H9 (cell line): ENCODE results near the gene ZNF14. TPM values are rescaled to one million over a fixed set of nuclear protein-coding genes. Genes with fewer than 3 reads are reported as not detected.
"Not testable (repeated sequence)": the region's sequence is repeated elsewhere in the genome, so short reads cannot be mapped to it uniquely, and the experiment has no call there.

Experiments
- DNase-seq: peaks from one replicate; pipeline ENCODE4 v3.0.0-alpha.2; 2017
- H2AFZ ChIP-seq: one replicate; pipeline ENCODE4 v1.6.1; 2013; ENCODE audit warnings: mild to moderate bottlenecking, low read length, control low read depth, moderate library complexity
- H2AK5ac ChIP-seq: 2 replicates; pipeline ENCODE4 v1.6.1; 2013; ENCODE audit warnings: low read length, control low read depth, mixed read lengths; ENCODE audit not compliant: insufficient read length
- H2BK120ac ChIP-seq: one replicate; pipeline ENCODE4 v1.6.1; 2013; ENCODE audit warnings: low read depth, mild to moderate bottlenecking, low read length, control low read depth, inconsistent platforms; ENCODE audit not compliant: poor library complexity, severe bottlenecking
- H2BK12ac ChIP-seq: 2 replicates; pipeline ENCODE4 v1.6.1; 2013; ENCODE audit warnings: low read length, control low read depth, mixed read lengths, low read depth; ENCODE audit not compliant: insufficient read length
- H2BK15ac ChIP-seq: 2 replicates; pipeline ENCODE4 v1.6.1; 2013; ENCODE audit warnings: low read depth, low read length, control low read depth
- H2BK20ac ChIP-seq: one replicate; pipeline ENCODE4 v1.6.1; 2013; ENCODE audit warnings: low read depth, mild to moderate bottlenecking, low read length, control low read depth, inconsistent platforms; ENCODE audit not compliant: poor library complexity, severe bottlenecking
- H2BK5ac ChIP-seq: 2 replicates; pipeline ENCODE4 v1.6.1; 2013; ENCODE audit warnings: low read length, control low read depth, mixed read lengths; ENCODE audit not compliant: insufficient read length
- H3K14ac ChIP-seq: 2 replicates; pipeline ENCODE4 v1.6.1; 2013; ENCODE audit warnings: low read length, control low read depth; ENCODE audit not compliant: insufficient read depth
- H3K18ac ChIP-seq: 2 replicates; pipeline ENCODE4 v1.6.1; 2013; ENCODE audit warnings: low read depth, mild to moderate bottlenecking, mixed read lengths, low read length, control low read depth; ENCODE audit not compliant: insufficient read length
- H3K23ac ChIP-seq: 2 replicates; pipeline ENCODE4 v1.6.1; 2013; ENCODE audit warnings: low read length, control low read depth, mixed read lengths, low read depth; ENCODE audit not compliant: insufficient read length
- H3K23me2 ChIP-seq: 2 replicates; pipeline ENCODE4 v1.6.1; 2013; ENCODE audit warnings: low read depth, mild to moderate bottlenecking, mixed read lengths, low read length, control low read depth; ENCODE audit not compliant: insufficient read length, poor library complexity, severe bottlenecking
- H3K27ac ChIP-seq: 2 replicates; pipeline ENCODE4 v1.5.1; 2013; ENCODE audit warnings: low read length, control low read depth, mixed read lengths, low read depth; ENCODE audit not compliant: insufficient read length
- H3K27me3 ChIP-seq: 2 replicates; pipeline ENCODE4 v1.6.1; 2013; ENCODE audit warnings: low read length, control low read depth, inconsistent platforms; ENCODE audit not compliant: insufficient read depth
- H3K4ac ChIP-seq: 2 replicates; pipeline ENCODE4 v1.6.1; 2013; ENCODE audit warnings: low read depth, mild to moderate bottlenecking, control low read depth, inconsistent platforms, low read length, moderate library complexity
- H3K4me1 ChIP-seq: 2 replicates; pipeline ENCODE4 v1.6.1; 2013; ENCODE audit warnings: low read length, control low read depth, inconsistent platforms; ENCODE audit not compliant: insufficient read depth
- H3K4me2 ChIP-seq: 2 replicates; pipeline ENCODE4 v1.6.1; 2013; ENCODE audit warnings: low read length, control low read depth, mixed read lengths; ENCODE audit not compliant: insufficient read length, insufficient read depth
- H3K56ac ChIP-seq: 2 replicates; pipeline ENCODE4 v1.6.1; 2013; ENCODE audit warnings: low read depth, mild to moderate bottlenecking, mixed read lengths, low read length, control low read depth; ENCODE audit not compliant: insufficient read length
- H3K79me1 ChIP-seq: 2 replicates; pipeline ENCODE4 v1.6.1; 2013; ENCODE audit warnings: low read depth, mild to moderate bottlenecking, moderate library complexity, low read length, control low read depth, inconsistent platforms; ENCODE audit not compliant: insufficient read depth, poor library complexity, severe bottlenecking
- H3K79me2 ChIP-seq: 2 replicates; pipeline ENCODE4 v1.6.1; 2013; ENCODE audit warnings: low read length, control low read depth, inconsistent platforms; ENCODE audit not compliant: insufficient read depth
- H3K9ac ChIP-seq: 2 replicates; pipeline ENCODE4 v1.6.1; 2013; ENCODE audit warnings: low read length, control low read depth, mixed read lengths; ENCODE audit not compliant: insufficient read length; ENCODE audit errors: extremely low read depth
- H3K9me3 ChIP-seq: one replicate; pipeline ENCODE4 v1.6.1; 2013; ENCODE audit warnings: low read depth, low read length, inconsistent platforms; ENCODE audit not compliant: control insufficient read depth
- H3T11ph ChIP-seq: one replicate; pipeline ENCODE4 v1.6.1; 2013; ENCODE audit warnings: mild to moderate bottlenecking, low read length, control low read depth, inconsistent platforms
- H4K20me1 ChIP-seq: one replicate; pipeline ENCODE4 v1.6.1; 2013; ENCODE audit not compliant: control insufficient read depth, insufficient read length, insufficient read depth
- H4K5ac ChIP-seq: 2 replicates; pipeline ENCODE4 v1.6.1; 2013; ENCODE audit warnings: low read depth, mild to moderate bottlenecking, mixed read lengths, low read length, control low read depth; ENCODE audit not compliant: insufficient read length
- H4K8ac ChIP-seq: replicated peaks from 2 replicates; pipeline ENCODE4 v1.6.1; 2013; ENCODE audit warnings: low read length, control low read depth, mixed read lengths, low read depth; ENCODE audit not compliant: insufficient read length
- H4K91ac ChIP-seq: 2 replicates; pipeline ENCODE4 v1.6.1; 2013; ENCODE audit warnings: low read depth, mild to moderate bottlenecking, moderate library complexity, mixed read lengths, low read length, control low read depth; ENCODE audit not compliant: insufficient read length
- H3K27ac Mint-ChIP-seq, 3 experiments: 2 replicates in 2 of 3; 3 replicates in 1 of 3; pipeline ENCODE4 v1.8.0; 2020 to 2021; ENCODE audit warnings: mixed read lengths in 3 of 3, mild to moderate bottlenecking in 1 of 3, moderate library complexity in 1 of 3
- H3K27me3 Mint-ChIP-seq: 2 replicates; pipeline ENCODE4 v1.8.0; 2021; ENCODE audit warnings: low read depth, mild to moderate bottlenecking, moderate library complexity, mixed read lengths
- H3K36me3 Mint-ChIP-seq, 3 experiments: 2 replicates in 2 of 3; 3 replicates in 1 of 3; pipeline ENCODE4 v1.8.0; 2020 to 2021; ENCODE audit warnings: low read depth in 3 of 3, mixed read lengths in 3 of 3; ENCODE audit not compliant: insufficient read depth in 1 of 3
- H3K4me1 Mint-ChIP-seq, 2 experiments: 2 replicates each; pipeline ENCODE4 v1.8.0; 2020; ENCODE audit warnings: mixed read lengths in 2 of 2
- H3K4me3 Mint-ChIP-seq, 2 experiments: 2 replicates in 1 of 2; 3 replicates in 1 of 2; pipeline ENCODE4 v1.8.0; 2020 to 2021; ENCODE audit warnings: mild to moderate bottlenecking in 2 of 2, mixed read lengths in 2 of 2, moderate library complexity in 1 of 2
- H3K9me3 Mint-ChIP-seq, 2 experiments: 2 replicates in 1 of 2; 3 replicates in 1 of 2; pipeline ENCODE4 v1.8.0; 2020; ENCODE audit warnings: mild to moderate bottlenecking in 2 of 2, mixed read lengths in 2 of 2, moderate library complexity in 1 of 2
- WGBS: extraction: QIAGEN DNeasy Blood & Tissue Kit; methylation state at CpG from one replicate; pipeline ENCODE4 v1.1.7; 2013; ENCODE audit warnings: missing lambda C conversion rate, low lambda C conversion rate, mixed read lengths; ENCODE audit not compliant: insufficient read length; ENCODE audit errors: extremely low coverage; 5-methylcytosine and 5-hydroxymethylcytosine counted together
- total RNA-seq: library from RNA; stranded (reverse); gene quantifications from 2 replicates; pipeline ENCODE4 v1.2.1, GENCODE V29; 2021

The ZNF14 gene
- total RNA-seq, 1 experiment from 2014 or later = 8.3 TPM

DNA sequence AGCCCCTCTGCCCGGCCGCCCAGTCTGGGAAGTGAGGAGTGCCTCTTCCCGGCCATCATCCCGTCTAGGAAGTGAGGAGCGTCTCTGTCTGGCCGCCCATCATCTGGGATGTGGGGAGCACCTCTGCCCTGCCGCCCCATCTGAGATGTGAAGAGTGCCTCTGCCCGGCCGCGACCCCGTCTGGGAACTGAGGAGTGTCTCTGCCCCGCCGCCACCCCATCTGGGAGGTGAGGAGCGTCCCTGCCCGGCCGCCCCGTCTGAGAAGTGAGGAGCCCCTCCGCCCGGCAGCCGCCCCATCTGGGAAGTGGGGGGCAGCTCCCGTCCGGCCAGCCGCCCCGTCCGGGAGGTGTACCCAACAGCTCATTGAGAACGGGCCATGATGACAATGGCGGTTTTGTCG is 37.1 kb upstream of the ZNF14 start:
- not testable (repeated sequence) for H3K23ac ChIP-seq, H2BK12ac ChIP-seq, H3K9me3 ChIP-seq, H3K9ac ChIP-seq, H3K36me3 Mint-ChIP-seq, H4K8ac ChIP-seq, H4K91ac ChIP-seq, H3K79me2 ChIP-seq, H3K27me3 ChIP-seq, H3K14ac ChIP-seq, H2BK20ac ChIP-seq, H2BK5ac ChIP-seq, H3K27me3 Mint-ChIP-seq, H4K20me1 ChIP-seq, H2BK15ac ChIP-seq, H3K79me1 ChIP-seq, H3K27ac Mint-ChIP-seq, H3K4me1 Mint-ChIP-seq, H2AK5ac ChIP-seq, H3K4ac ChIP-seq, H3K56ac ChIP-seq, H3K23me2 ChIP-seq, H2AFZ ChIP-seq, H4K5ac ChIP-seq, H3K18ac ChIP-seq, DNase-seq, H3K4me1 ChIP-seq, H3K4me2 ChIP-seq, H2BK120ac ChIP-seq, H3K4me3 Mint-ChIP-seq, H3T11ph ChIP-seq, H3K27ac ChIP-seq
- 98% methylated on average over 2 of the region's 28 CpGs for WGBS
- peaks cover 25 to 26% of the 10 kb centered on the region in 2 experiments for H3K9me3 Mint-ChIP-seq
